T-helper 1 cell treated with Interleukin-12 subunit alpha and Interleukin-12 subunit beta and Interleukin-4 antibody, amounts not matched to agents 30 ng/mL and 1 ng/mL, for 36 hours (primary cell): ENCODE measurements around the gene PLEKHA8. TPM values are rescaled to one million over a fixed set of nuclear protein-coding genes. Genes with fewer than 3 reads are reported as not detected.
"Not testable (repeated sequence)": the region's sequence is repeated elsewhere in the genome, so short reads cannot be mapped to it uniquely, and the experiment has no call there.

ENCODE experiments used
- intact Hi-C: fragments of 100-400 bp; cut with micrococcal nuclease; formaldehyde crosslinking; loops from one replicate; pipeline ENCODE4 v1.15.1; 2024
- total RNA-seq: library from RNA; stranded (reverse); gene quantifications from 2 replicates; pipeline ENCODE4 v1.2.3, GENCODE V29; 2022

Gene PLEKHA8
- total RNA-seq, 1 donor from 2014 or later, result 7.1 TPM

- intact Hi-C loops, result no loop called here
Measured at GRCh38 chr7:30093420-30093952, 65.3 kb downstream of the PLEKHA8 start.

- intact Hi-C loops, result not testable (repeated sequence)
Measured at GRCh38 chr7:30098599-30098998, 70.4 kb downstream of the PLEKHA8 start.

DNA sequence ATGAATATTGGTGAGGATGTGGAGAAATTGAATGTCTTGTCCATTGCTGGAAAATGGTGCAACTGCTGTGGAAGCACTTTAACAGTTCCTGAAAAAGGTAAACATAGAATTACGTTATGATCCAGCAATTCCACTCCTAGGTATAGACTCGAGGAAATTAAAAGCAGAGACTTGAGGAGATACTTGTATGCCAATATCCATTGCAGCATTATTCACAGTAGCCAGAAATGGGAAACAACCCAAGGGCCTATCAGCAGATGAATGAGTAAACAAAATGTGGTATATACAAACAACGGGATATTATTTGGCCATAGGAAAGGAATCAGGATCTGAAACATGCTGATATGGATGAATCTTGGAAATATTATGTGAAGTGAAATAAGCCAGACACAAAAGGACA, 74.1 kb downstream of the PLEKHA8 start:
- intact Hi-C loops, result no loop called here

- intact Hi-C loops, result no loop called here
Measured at GRCh38 chr7:30104157-30104556, 75.9 kb downstream of the PLEKHA8 start.

- intact Hi-C loops, result no loop called here
Measured at GRCh38 chr7:30112103-30112713, 84.0 kb downstream of the PLEKHA8 start.

DNA sequence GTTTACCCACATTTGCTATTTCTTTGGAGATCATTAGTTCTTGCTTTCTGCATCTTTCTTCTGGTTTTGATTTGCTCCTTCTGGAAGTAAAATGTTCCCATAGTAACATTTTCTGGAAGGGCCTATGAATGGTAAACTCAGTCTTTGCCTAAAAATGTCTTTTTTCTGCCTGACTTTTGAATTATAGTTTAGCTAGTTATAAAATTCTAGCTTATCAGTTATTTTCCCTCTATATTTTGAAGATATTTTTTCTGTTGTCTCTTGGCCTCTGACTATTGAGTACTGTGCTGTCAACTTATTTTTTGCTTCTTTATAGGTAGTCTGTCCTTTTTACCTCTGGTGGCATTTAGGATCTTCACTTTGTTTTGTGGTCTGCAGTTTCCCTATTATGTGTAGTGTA, 84.9 kb downstream of the PLEKHA8 start:
- intact Hi-C loops, result no loop called here

- intact Hi-C loops, result no loop called here
Measured at GRCh38 chr7:30114536-30115238, 86.5 kb downstream of the PLEKHA8 start.

DNA sequence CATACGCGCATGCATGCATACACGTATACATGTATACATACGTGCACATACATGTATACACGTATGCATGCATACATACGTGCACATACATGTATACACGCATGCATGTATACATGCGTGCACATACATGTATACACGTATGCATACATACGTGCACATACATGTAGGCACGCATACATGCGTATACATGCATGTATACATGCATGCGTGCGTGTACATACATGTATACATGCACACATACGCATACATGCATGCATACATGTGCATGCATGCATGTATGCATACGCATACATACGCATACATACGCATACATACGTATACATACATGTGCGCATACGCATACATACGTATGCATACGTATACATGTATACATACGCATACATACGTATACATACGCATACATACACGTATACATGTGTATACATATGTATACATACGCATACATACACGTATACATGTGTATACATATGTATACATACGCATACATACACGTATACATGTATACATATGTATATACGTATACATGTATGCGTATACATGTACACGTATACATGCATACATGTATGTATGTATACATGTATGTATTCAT, 87.6 kb downstream of the PLEKHA8 start:
- intact Hi-C loops, result no loop called here

- intact Hi-C loops, result no loop called here
Measured at GRCh38 chr7:30116771-30117170, 88.6 kb downstream of the PLEKHA8 start.

DNA sequence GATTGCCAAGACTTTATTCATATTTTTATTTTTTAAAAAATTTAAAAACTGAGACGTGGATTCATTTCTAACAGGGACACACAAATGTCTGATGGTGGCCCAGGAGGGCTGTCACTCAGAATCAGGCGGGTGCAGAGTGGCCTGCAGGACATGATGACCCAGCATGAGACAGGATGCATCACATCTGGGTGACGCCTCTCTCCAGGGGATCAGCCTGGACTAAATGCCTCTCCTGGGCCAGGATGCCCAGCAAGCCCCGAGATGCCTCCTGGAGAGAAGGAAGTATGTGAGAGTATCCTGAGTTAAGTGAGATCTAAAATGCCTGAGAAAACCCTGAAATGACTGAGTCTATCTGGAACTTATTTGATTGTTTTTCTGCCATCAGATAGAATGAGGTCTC, 89.7 kb downstream of the PLEKHA8 start:
- intact Hi-C loops, result no loop called here

DNA sequence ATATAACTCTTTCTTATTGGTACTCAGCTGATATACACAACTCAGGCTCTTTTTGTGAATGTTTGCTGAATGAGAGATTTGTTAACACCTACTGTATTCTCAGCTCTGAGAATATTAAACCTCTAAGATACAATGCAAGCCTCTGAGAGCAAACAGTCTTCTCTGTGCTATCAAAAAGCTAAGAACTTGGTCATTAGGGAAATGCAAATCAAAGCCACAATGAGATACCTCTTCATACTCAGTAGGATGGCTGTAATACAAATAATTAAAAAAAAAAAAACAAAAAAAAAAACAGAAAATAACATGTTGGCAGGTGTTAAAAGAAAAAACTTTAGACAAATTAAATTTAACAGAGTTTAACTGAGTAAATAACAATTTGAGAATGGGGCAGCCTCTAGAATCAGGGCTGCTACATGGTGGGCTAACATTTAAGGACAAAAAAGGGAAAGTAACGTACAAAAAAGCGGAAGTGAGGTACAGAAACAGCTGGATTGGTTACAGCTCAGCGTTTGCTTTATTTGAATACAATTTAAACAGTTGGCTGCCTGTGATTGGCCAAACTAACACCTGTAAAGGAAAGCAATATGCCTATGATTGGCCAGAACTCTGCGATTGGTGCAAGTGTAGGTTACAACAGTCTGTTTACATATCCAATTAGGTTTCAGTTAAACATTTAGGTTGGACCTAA, 91.8 kb downstream of the PLEKHA8 start:
- intact Hi-C loops, result no loop called here

DNA sequence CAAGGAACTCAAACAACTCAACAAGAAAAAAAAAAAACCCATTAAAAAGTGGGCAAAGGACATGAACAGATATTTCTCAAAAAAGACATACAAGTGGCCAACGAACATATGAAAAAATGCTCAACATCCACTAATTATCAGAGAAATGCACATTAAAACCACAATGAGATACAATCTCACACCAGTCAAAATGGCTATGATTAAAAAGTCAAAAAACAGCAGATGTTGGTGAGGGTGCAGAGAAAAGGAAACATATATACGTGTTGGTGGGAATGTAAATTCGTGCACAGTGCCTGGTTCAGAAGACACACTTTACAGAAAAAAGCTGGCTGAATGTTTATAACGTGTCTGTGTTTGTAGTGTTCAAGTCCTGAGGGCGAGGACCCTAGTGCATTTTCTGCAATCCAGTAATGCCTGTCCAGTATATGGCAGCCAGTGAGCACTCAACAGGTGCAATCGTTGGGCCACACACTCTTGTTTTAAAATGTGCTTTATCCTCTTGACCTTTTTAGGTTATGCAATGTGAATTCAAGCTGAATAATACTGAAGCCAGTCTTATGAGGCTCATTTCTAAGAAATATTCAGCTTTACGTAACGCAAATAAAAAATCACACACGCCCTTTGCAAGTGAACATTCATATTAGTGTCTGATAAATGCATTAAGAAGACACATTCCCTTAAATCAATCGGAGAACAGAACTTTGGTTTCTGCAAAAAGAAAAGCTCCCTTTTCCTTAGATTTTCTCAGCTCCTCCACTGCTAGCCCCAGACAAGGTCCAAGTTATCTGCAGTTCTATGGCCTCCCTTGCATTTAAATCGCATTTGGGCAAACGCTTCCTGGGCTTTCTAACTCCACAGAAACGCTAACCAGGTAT, 105.8 kb downstream of the PLEKHA8 start:
- intact Hi-C loops, result loop anchor here (1.0 to 10.0 kb wide), 8 partner anchors 15 to 460 kb away; partner anchors contain the start of genes FKBP14, GARS1, GGCT and ZNRF2

GRCh38 chr7:30134611-30135300, 106.5 kb downstream of the PLEKHA8 start, which contains the start of gene MTURN:
Gene MTURN (plus strand): TSS chr7:30134986. CDS start chr7:30135137, 151 bp downstream.
- intact Hi-C loops, result loop anchor here (1.0 to 10.0 kb wide), 9 partner anchors 14 to 460 kb away; partner anchors contain the start of genes FKBP14, GARS1, GGCT and ZNRF2

DNA sequence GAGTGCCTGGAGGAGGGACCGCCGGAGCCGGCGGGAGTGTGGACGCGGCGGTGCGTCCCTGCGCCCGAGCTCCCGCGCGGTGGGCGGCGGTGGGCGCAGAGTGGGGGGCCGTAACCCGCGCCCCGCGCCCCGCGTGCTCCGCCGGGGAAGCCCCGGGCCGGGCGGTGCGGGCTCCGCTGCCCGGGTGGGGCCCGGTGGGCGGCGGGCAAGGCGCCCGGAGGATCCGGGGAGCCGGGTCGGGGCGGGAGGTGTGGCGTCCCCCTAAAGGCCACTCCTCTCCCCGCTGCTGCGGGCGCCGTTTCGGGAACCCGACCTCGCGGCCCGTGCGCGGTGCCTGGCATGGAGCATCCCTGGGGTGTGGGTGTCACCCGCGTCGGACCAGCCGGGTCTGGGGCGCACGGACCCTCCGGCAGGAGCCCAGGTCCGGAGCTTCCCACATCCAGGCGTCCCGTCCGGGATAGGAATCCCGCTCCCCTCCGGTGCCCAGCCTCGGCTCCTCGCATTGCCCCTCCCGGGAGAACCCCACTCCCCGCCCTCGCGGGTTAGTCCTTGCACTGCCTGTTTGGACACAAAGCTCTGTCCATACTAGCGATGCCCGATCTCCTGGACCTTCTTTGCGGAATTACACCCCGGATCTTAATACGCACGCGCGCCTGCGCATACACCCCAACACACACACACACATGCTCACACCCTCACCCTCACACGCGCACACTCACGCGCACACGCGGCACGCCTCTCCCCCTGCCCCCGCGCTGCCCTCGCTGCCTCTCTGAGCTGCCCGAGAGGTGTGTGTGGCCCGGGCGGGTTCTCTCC, 107.3 kb downstream of the PLEKHA8 start:
- intact Hi-C loops, result loop anchor here (1.0 to 10.0 kb wide), 5 partner anchors 13 to 369 kb away; partner anchors contain the start of gene GGCT

- intact Hi-C loops, result loop anchor here (10.0 kb wide), 1 partner anchor 309 kb away; no protein-coding TSS in a partner anchor
Measured at GRCh38 chr7:30136117-30136731, 108.0 kb downstream of the PLEKHA8 start.

- intact Hi-C loops, result loop anchor here (10.0 kb wide), 1 partner anchor 308 kb away; no protein-coding TSS in a partner anchor
Measured at GRCh38 chr7:30136743-30137485, 108.7 kb downstream of the PLEKHA8 start.

GRCh38 chr7:30139836-30140384, 111.7 kb downstream of the PLEKHA8 start:
- intact Hi-C loops, result loop anchor here (10.0 kb wide), 1 partner anchor 305 kb away; no protein-coding TSS in a partner anchor
